Suprapubic skin (tissue), 4 donors: Measurements from ENCODE around the gene LRBA. TPM values are rescaled to one million over a fixed set of nuclear protein-coding genes. Genes with fewer than 3 reads are reported as not detected.

Experiments used
- DNase-seq, 2 donors: peaks; one replicate each; pipeline ENCODE4 v3.0.0-alpha.2; 2019; ENCODE audit warnings: low spot score in 2 of 2
- H3K27ac ChIP-seq: fragments of 200-600 bp; sonication (generic); one replicate; pipeline ENCODE4 v1.5.1; 2019
- H3K27me3 ChIP-seq: fragments of 200-600 bp; sonication (generic); one replicate; pipeline ENCODE4 v1.5.1; 2019
- H3K36me3 ChIP-seq: fragments of 200-600 bp; sonication (generic); one replicate; pipeline ENCODE4 v1.5.1; 2019
- H3K4me1 ChIP-seq: fragments of 200-600 bp; sonication (generic); one replicate; pipeline ENCODE4 v1.5.1; 2019
- H3K4me3 ChIP-seq: fragments of 200-600 bp; sonication (generic); one replicate; pipeline ENCODE4 v1.5.1; 2019; ENCODE audit warnings: mild to moderate bottlenecking
- H3K9me3 ChIP-seq: fragments of 200-600 bp; sonication (generic); one replicate; pipeline ENCODE4 v1.5.1; 2019
- CTCF ChIP-seq, 2 donors: fragments of 200-600 bp in 1 of 2; fragments of 450-650 bp in 1 of 2; sonication (generic) in 1 of 2; IDR thresholded peaks; one replicate each; pipeline ENCODE4 v1.5.1; 2016 to 2019; ENCODE audit warnings: antibody characterized with exemption in 2 of 2, mild to moderate bottlenecking in 1 of 2, moderate library complexity in 1 of 2
- EP300 ChIP-seq: sonication (generic); formaldehyde crosslinking; IDR thresholded peaks from one replicate; pipeline ENCODE4 v1.6.1; 2017; ENCODE audit warnings: antibody characterized with exemption
- POLR2A ChIP-seq, 2 donors: fragments of 450-650 bp; IDR thresholded peaks; one replicate each; pipeline ENCODE4 v1.6.1; 2017; ENCODE audit warnings: antibody characterized with exemption in 2 of 2, mild to moderate bottlenecking in 2 of 2, moderate library complexity in 2 of 2
- POLR2AphosphoS5 ChIP-seq, 3 donors: sonication (generic); formaldehyde crosslinking; IDR thresholded peaks; one replicate each; pipeline ENCODE4 v1.6.1; 2017; ENCODE audit warnings: antibody characterized with exemption in 3 of 3
- WGBS: methylation state at CpG from one replicate; pipeline ENCODE4 v1.1.5; 2018; 5-methylcytosine and 5-hydroxymethylcytosine counted together
- total RNA-seq, 4 donors: library from RNA; depleted of rRNA; stranded (reverse); fragments of >200 nt; gene quantifications; one replicate each; pipeline ENCODE4 v1.1.0, GENCODE V29; 2016

Gene LRBA
- total RNA-seq, 4 donors from 2014 or later = 64.6 to 128 (median 81.0) TPM

- H3K9me3 ChIP-seq = no peaks in the 10 kb centered on the region
- DNase-seq = no peak
- no peak overlapping the region for H3K4me3 ChIP-seq
- 65% methylated on average over 3 of the region's 3 CpGs for WGBS
- TF ChIP-seq POLR2AphosphoS5 (IDR thresholded peaks at IDR 0.05) (no peak), EP300 (no peak), CTCF (IDR thresholded peaks at IDR 0.05) (no peak), POLR2A (IDR thresholded peaks at IDR 0.05) (no peak)
- H3K27me3 ChIP-seq = no peaks in the 10 kb centered on the region
- no peaks in the 10 kb centered on the region for H3K36me3 ChIP-seq
- H3K27ac ChIP-seq = no peak overlapping the region
- H3K4me1 ChIP-seq = no peaks in the 10 kb centered on the region
These were observed 677.4 kb downstream of the LRBA start for GRCh38 chr4:150337734-150338133.

DNA sequence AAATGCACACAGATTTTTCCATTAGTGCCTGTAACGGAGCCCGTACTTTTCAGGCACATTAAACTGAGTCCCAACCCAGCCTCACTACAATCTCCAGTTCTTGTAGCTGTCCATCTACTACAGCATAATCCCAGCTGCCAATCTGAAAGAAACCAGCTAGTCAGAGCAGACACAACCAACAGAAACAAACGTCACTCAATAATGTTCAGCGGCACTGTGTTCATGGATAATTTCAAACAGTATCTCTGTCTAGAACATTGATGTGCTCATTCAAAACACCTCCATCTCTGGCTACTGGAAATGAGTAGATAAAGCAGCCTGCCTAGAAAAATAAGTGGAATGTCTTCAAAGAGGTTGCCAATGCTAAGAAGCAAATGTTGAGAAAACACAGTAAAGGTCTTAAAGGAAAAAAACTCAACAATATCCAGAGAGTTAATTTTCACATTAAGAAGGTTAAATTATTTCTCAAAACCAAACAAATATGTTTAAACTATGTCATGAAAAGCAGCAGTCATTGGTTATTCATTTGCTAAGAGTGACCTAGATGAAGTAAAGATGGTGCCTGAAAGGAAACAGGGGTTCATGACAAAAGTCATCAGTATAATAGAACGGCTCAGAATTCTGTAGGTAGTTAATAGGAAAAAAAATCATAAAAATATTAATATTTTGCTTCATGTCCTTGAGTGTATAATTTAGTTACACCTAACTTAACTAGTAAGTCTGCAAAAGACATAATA lies 678.2 kb downstream of the LRBA start:
- no peaks in the 10 kb centered on the region for H3K4me1 ChIP-seq
- TF ChIP-seq POLR2A (IDR thresholded peaks at IDR 0.05) (no peak), CTCF (IDR thresholded peaks at IDR 0.05) (no peak), EP300 (no peak), POLR2AphosphoS5 (IDR thresholded peaks at IDR 0.05) (no peak)
- H3K4me3 ChIP-seq = no peak overlapping the region
- no peaks in the 10 kb centered on the region for H3K9me3 ChIP-seq
- no peak overlapping the region for H3K27ac ChIP-seq
- no peak for DNase-seq
- no peaks in the 10 kb centered on the region for H3K36me3 ChIP-seq
- 93% methylated on average over 5 of the region's 5 CpGs for WGBS
- no peaks in the 10 kb centered on the region for H3K27me3 ChIP-seq

DNA sequence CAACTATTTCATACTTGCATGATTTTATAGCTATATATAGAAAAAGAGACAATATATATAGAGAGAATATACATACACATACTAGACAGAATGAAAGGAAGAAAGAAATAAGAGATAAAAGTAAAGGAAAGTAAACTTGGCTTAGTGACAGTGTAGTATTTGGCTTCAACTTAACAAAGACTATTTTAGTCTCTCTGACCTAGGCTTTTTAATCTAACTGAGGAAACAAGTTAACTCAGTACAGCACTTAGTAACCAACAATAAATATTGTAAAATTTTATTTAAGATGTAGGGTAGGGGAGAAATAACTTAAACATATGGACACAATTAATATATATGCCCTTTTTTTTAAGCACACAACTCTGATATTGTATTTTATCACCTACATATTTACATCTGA lies 682.1 kb downstream of the LRBA start:
- no peak for DNase-seq
- Histone ChIP-seq H3K4me1 (no peaks in the 10 kb centered on the region), H3K36me3 (no peaks in the 10 kb centered on the region), H3K27ac (no peak overlapping the region), H3K9me3 (no peaks in the 10 kb centered on the region), H3K27me3 (no peaks in the 10 kb centered on the region), H3K4me3 (no peak overlapping the region)
- TF ChIP-seq EP300 = no peak
- TF ChIP-seq POLR2A (IDR thresholded peaks at IDR 0.05) = no peak
- TF ChIP-seq POLR2AphosphoS5 (IDR thresholded peaks at IDR 0.05) = no peak
- no peak for TF ChIP-seq CTCF (IDR thresholded peaks at IDR 0.05)

- H3K27me3 ChIP-seq = no peaks in the 10 kb centered on the region
- H3K4me1 ChIP-seq = no peaks in the 10 kb centered on the region
- no peaks in the 10 kb centered on the region for H3K9me3 ChIP-seq
- no peaks in the 10 kb centered on the region for H3K36me3 ChIP-seq
- TF ChIP-seq POLR2A (IDR thresholded peaks at IDR 0.05) (no peak), EP300 (no peak), CTCF (IDR thresholded peaks at IDR 0.05) (no peak), POLR2AphosphoS5 (IDR thresholded peaks at IDR 0.05) (no peak)
- H3K4me3 ChIP-seq = no peak overlapping the region
- DNase-seq = no peak
- no peak overlapping the region for H3K27ac ChIP-seq
These were observed 683.0 kb downstream of the LRBA start for GRCh38 chr4:150332086-150332485.

DNA sequence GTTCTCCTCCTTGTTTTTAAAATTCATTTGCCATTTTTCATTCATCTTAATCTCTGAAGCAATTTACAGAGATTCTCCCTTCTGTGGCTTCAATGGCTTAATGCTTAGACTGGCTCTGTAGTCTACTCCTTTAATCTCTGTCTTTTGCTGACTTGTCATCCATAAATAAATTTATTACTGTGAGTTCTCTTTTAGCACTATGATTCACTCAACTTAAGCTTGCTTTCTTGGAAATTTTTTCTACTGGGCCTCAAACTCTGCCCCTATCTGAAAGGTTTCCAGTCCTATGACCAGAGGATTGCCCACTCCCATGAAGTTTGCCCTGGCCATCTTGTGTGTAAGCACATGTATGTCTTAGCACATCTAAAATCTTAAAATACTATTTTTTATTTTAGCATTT lies 685.7 kb downstream of the LRBA start:
- H3K4me1 ChIP-seq = no peaks in the 10 kb centered on the region
- DNase-seq = no peak
- no peaks in the 10 kb centered on the region for H3K27me3 ChIP-seq
- no peaks in the 10 kb centered on the region for H3K9me3 ChIP-seq
- no peak overlapping the region for H3K4me3 ChIP-seq
- no peak for TF ChIP-seq EP300
- H3K36me3 ChIP-seq = no peaks in the 10 kb centered on the region
- H3K27ac ChIP-seq = no peak overlapping the region

DNA sequence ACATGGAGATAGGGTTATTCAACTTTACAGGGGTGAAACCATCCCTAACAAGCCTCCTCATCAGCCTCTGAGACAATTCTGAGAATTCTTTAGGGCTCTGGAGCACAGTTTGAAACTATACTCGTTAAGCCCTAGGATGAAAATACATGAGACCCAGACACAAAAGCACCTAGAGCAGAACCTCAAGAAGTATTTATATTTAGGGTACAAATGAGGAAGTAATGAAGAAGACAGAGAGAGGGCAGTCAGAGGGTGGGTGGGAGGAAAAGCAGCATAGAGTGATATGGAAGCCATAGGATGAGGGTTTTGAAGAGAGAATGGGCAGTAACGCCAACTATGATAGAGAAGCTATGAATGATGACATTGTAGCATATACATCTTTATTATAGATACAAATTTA lies 686.6 kb downstream of the LRBA start:
- WGBS = 96% methylated on average over 2 of the region's 2 CpGs

More for the DNA sequence above, 686.6 kb downstream of the LRBA start:
- Histone ChIP-seq H3K4me3 (no peak overlapping the region), H3K9me3 (no peaks in the 10 kb centered on the region), H3K27ac (no peak overlapping the region), H3K27me3 (no peaks in the 10 kb centered on the region), H3K4me1 (no peaks in the 10 kb centered on the region), H3K36me3 (no peaks in the 10 kb centered on the region)
- DNase-seq = no peak
- TF ChIP-seq POLR2AphosphoS5 (IDR thresholded peaks at IDR 0.05) (no peak), CTCF (IDR thresholded peaks at IDR 0.05) (no peak), POLR2A (IDR thresholded peaks at IDR 0.05) (no peak), EP300 (no peak)
